ENCODE results near the gene DLG4. TPM values are rescaled to one million over a fixed set of nuclear protein-coding genes. Genes with fewer than 3 reads are reported as not detected.

Gene DLG4
- total RNA-seq, 2 experiments from 2014 or later = 5.2 to 5.3 TPM

GRCh38 chr17:7243453-7243729 lies 23.8 kb upstream of the DLG4 start:
- Mint-ChIP-seq H3K36me3 (ENCODE audit: low read depth) (peaks cover 65% of the 10 kb centered on the region), H3K9me3 (no peaks in the 10 kb centered on the region), H3K4me3 (peak overlapping the region; percentile 73), H3K4me1 (peaks cover 52% of the 10 kb centered on the region), H3K27ac (peak overlapping the region; percentile 72), H3K27me3 (no peaks in the 10 kb centered on the region)
- DNase-seq = no peak
- ChIA-PET POLR2A (interaction anchor here (2.4 to 9.1 kb wide), 4 partner anchors 7 to 443 kb away, joined by 12 to 100 read pairs (median 43); partner anchors contain the start of genes ACADVL, CTDNEP1, DLG4 and ELP5), CTCF (no interaction called here)

DNA sequence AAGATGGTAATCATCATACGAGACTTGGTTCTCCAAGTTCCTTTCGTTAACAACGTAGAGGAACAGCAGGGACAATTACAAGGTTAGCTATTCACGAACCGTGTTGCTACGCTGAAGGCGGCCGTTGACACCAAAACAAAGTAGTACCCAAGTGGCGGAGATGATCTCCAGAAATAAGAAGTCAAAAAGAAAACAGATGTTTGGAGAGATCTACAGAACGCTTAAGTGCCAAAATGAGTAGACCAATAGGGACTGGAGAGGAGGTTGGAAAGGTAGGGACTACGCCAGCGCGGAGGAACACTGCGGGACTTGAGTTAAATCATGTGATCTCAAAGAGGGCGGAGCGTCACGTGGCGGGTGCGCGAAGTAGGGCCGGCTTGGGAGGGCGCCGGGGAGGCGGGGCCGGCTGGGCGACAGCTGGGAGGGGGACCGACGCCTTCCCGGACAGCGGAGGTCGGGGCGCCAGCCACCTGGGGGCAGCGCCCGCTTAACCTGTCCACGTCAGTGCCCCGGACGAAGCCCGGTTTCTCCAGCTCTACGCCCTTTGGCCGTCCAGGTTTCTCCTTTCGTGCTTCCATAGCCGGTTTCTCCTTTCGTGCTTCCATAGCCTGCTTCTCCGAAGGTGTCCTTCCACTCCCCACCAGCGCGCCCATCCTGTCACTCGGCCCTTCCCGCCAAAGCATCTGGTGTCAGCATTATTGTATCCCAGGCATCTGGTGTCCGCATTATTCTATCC lies 23.2 kb upstream of the DLG4 start:
- DNase-seq = peak; percentile 93
- H3K4me1 Mint-ChIP-seq = peaks cover 52% of the 10 kb centered on the region
- CTCF ChIA-PET = interaction anchor here (0.6 to 2.6 kb wide), 4 partner anchors 8 to 800 kb away, joined by 3 to 19 read pairs (median 7); partner anchors contain the start of genes ACADVL, CTDNEP1 and DLG4
- H3K36me3 Mint-ChIP-seq (ENCODE audit: low read depth) = peaks cover 65% of the 10 kb centered on the region
- H3K4me3 Mint-ChIP-seq = peak overlapping the region; percentile 87
- H3K9me3 Mint-ChIP-seq = no peaks in the 10 kb centered on the region
- H3K27ac Mint-ChIP-seq = peak overlapping the region; percentile 92
- H3K27me3 Mint-ChIP-seq = no peaks in the 10 kb centered on the region
- POLR2A ChIA-PET = interaction anchor here (1.0 to 9.1 kb wide), 8 partner anchors 8 to 444 kb away, joined by 3 to 100 read pairs (median 12); partner anchors contain the start of genes ACADVL, CTDNEP1, DLG4 and DVL2

DNA sequence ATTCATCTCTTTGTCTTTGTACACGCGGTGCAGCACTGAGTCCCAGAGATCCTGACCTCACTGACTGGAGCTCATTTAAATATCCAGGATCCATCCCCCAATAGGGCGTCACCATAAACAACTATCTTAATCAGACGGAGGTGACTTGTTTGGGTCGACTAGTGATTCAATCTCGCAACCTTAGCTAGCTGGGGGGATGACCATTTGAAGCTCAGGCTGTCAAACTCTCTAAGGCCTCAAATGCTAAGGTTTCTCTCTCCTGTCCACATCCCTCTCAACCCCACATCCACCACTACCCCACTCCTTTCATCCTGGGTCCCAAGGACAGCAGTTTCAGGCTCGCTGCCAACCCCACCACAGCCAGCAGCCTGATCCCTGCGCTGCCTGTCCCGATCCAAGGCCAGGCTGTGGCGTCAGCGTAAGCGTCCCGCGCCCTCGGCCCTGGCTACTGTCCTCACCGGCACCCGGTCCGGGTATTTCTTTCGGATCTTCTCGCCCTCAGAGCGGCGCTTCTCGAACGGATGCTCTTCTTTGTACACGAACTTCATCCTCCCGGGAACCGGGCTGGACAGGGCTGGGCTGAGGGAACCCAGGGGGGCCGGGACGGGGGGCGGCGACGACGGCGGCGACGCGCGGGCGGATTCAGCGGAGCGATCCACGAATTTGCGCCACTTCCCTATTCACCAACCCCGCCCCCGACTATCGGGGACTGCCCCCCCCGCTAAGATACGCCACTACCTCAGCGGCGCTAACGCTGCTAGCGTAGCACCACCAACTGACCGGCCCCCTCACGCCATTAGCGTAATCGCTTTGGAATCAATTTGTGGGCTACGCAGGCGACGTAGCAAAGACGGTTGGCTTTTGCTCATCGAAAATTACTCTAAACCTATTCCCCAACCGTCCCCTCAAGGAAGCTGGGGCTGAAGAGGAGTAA lies 22.4 kb upstream of the DLG4 start, which contains the start of gene GABARAP:
Gene GABARAP (minus strand): TSS at position 667 of the 934 bp plus-strand sequence. CDS start 119 bp downstream, at position 548.
- ChIA-PET POLR2A (interaction anchor here (0.6 to 9.1 kb wide), 11 partner anchors 8 to 445 kb away, joined by 3 to 100 read pairs (median 8); partner anchors contain the start of genes ACADVL, CTDNEP1, DLG4 and DVL2), CTCF (interaction anchor here (0.6 to 2.7 kb wide), 7 partner anchors 9 to 799 kb away, joined by 3 to 19 read pairs (median 4); partner anchors contain the start of genes ACADVL, CTDNEP1, DLG4 and FXR2)
- Mint-ChIP-seq H3K4me1 (peaks cover 54% of the 10 kb centered on the region), H3K27ac (peak within 1 kb of the TSS; percentile 92), H3K27me3 (no peaks in the 10 kb centered on the region), H3K9me3 (no peaks in the 10 kb centered on the region), H3K4me3 (peak within 1 kb of the TSS; percentile 87), H3K36me3 (ENCODE audit: low read depth) (peaks cover 66% of the 10 kb centered on the region)
- DNase-seq = peak; percentile 95

DNA sequence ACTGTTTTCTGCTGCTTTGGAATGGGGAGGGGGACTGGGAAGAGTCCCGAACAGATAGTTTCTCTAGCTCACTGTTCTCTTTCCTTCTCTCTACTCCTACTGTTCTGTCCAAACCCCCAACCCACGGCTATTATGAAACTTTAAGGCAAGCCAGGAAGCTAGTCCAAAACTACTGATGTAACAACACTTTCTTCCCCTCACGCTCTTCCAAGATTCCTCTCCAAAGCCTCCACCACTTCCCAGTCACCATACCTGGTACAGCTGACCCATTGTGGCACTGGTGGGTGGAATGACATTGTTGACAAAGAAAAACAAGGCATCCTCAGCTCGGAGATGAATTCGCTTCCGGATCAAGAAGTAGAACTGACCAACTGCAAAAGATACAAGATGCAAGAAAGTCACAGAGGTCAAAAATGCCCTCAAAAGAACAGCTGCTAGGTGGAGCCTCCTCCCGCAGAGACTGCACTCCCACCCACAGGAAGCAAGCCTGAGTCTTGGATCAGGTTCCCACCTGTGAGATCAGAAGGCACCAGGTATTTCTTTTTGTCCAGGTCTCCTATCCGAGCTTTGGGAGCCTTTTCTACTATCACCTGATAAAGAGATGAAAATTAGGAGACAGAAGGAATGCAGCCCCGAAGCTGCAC lies 21.6 kb upstream of the DLG4 start:
- Mint-ChIP-seq H3K27me3 (no peaks in the 10 kb centered on the region), H3K27ac (peak overlapping the region; percentile 92), H3K4me1 (peaks cover 55% of the 10 kb centered on the region), H3K9me3 (no peaks in the 10 kb centered on the region), H3K4me3 (peak overlapping the region; percentile 87), H3K36me3 (ENCODE audit: low read depth) (peaks cover 66% of the 10 kb centered on the region)
- CTCF ChIA-PET = interaction anchor here (0.9 to 2.7 kb wide), 5 partner anchors 8 to 374 kb away, joined by 3 to 19 read pairs (median 6); partner anchors contain the start of genes ACADVL, DLG4 and FXR2
- POLR2A ChIA-PET = interaction anchor here (0.6 to 9.1 kb wide), 8 partner anchors 9 to 446 kb away, joined by 3 to 100 read pairs (median 12); partner anchors contain the start of genes ACADVL, CTDNEP1, DLG4 and ELP5
- DNase-seq = no peak

DNA sequence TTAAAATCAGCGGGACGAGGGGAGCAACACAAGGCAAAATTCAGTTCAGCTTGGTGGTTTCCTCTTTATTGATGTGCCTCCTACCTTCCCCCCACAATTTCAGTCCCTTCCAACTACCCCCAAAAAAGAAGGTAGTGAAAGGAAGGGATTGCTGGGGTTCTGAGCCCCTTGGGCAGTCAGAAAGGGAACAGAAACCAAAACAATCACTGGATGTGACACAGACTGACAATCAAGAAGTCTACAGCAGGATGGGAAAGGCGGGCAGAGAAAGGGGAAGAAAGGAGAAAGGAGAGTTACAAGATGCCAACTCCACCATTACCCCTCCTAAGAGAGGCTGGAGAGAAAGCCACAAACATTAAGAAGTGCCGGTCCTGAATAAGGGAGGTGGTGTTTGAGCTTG lies 20.7 kb upstream of the DLG4 start:
- Mint-ChIP-seq H3K27me3 (no peaks in the 10 kb centered on the region), H3K27ac (peak overlapping the region; percentile 92), H3K9me3 (no peaks in the 10 kb centered on the region), H3K4me1 (peaks cover 62% of the 10 kb centered on the region), H3K36me3 (ENCODE audit: low read depth) (peaks cover 69% of the 10 kb centered on the region), H3K4me3 (peak overlapping the region; percentile 87)
- POLR2A ChIA-PET = interaction anchor here (1.0 to 9.1 kb wide), 4 partner anchors 10 to 334 kb away, joined by 3 to 100 read pairs (median 38); partner anchors contain the start of genes ACADVL, CTDNEP1, DLG4 and ELP5
- DNase-seq = no peak
- CTCF ChIA-PET = interaction anchor here (1.6 to 6.6 kb wide), 4 partner anchors 19 to 320 kb away, joined by 4 to 44 read pairs (median 12); partner anchors contain the start of genes ACADVL and DLG4

GRCh38 chr17:7239091-7240027 lies 19.7 kb upstream of the DLG4 start, which contains the start of gene PHF23:
TSS of gene PHF23 (minus strand) at chr17:7239457. CDS start at chr17:7239279, 178 bp downstream.
- DNase-seq = peak; percentile 98
- ChIA-PET POLR2A (interaction anchor here (0.6 to 9.1 kb wide), 11 partner anchors 11 to 447 kb away, joined by 3 to 100 read pairs (median 6); partner anchors contain the start of genes ACADVL, ACAP1, CTDNEP1 and DLG4), CTCF (interaction anchor here (0.6 to 6.6 kb wide), 4 partner anchors 18 to 321 kb away, joined by 4 to 44 read pairs (median 5); partner anchors contain the start of genes ACADVL and DLG4)
- Mint-ChIP-seq H3K36me3 (ENCODE audit: low read depth) (peaks cover 74% of the 10 kb centered on the region), H3K4me3 (peak within 1 kb of the TSS; percentile 87), H3K27me3 (no peaks in the 10 kb centered on the region), H3K27ac (peak within 1 kb of the TSS; percentile 92), H3K4me1 (peaks cover 71% of the 10 kb centered on the region), H3K9me3 (no peaks in the 10 kb centered on the region)

GRCh38 chr17:7238420-7239090 lies 18.9 kb upstream of the DLG4 start:
- Mint-ChIP-seq H3K27me3 (no peaks in the 10 kb centered on the region), H3K36me3 (ENCODE audit: low read depth) (peaks cover 68% of the 10 kb centered on the region), H3K4me3 (peak overlapping the region; percentile 87), H3K4me1 (peaks cover 71% of the 10 kb centered on the region), H3K27ac (peak overlapping the region; percentile 92), H3K9me3 (no peaks in the 10 kb centered on the region)
- no peak for DNase-seq
- ChIA-PET POLR2A (interaction anchor here (1.0 to 9.1 kb wide), 8 partner anchors 12 to 448 kb away, joined by 4 to 100 read pairs (median 7); partner anchors contain the start of genes ACADVL, ACAP1, CTDNEP1 and DLG4), CTCF (interaction anchor here (0.6 to 6.6 kb wide), 3 partner anchors 18 to 482 kb away, joined by 3 to 44 read pairs (median 3); partner anchors contain the start of genes ACADVL and DLG4)

- Mint-ChIP-seq H3K4me1 (peaks cover 71% of the 10 kb centered on the region), H3K27ac (peak overlapping the region; percentile 92), H3K27me3 (no peaks in the 10 kb centered on the region), H3K4me3 (peak overlapping the region; percentile 87), H3K36me3 (ENCODE audit: low read depth) (peaks cover 64% of the 10 kb centered on the region), H3K9me3 (no peaks in the 10 kb centered on the region)
- ChIA-PET CTCF (interaction anchor here (0.6 to 6.6 kb wide), 3 partner anchors 17 to 483 kb away, joined by 3 to 44 read pairs (median 3); partner anchors contain the start of genes ACADVL and DLG4), POLR2A (interaction anchor here (0.5 to 9.1 kb wide), 8 partner anchors 13 to 457 kb away, joined by 3 to 100 read pairs (median 6); partner anchors contain the start of genes ACADVL, ACAP1, CTDNEP1 and DLG4)
- peak; percentile 81 for DNase-seq
Measured at GRCh38 chr17:7237761-7238419, 18.3 kb upstream of the DLG4 start.

GRCh38 chr17:7237266-7237760 lies 17.7 kb upstream of the DLG4 start:
- no peaks in the 10 kb centered on the region for H3K9me3 Mint-ChIP-seq
- peaks cover 62% of the 10 kb centered on the region for H3K36me3 Mint-ChIP-seq (ENCODE audit: low read depth)
- CTCF ChIA-PET = interaction anchor here (1.3 to 6.6 kb wide), 2 partner anchors 16 to 23 kb away, joined by 3 to 44 read pairs; partner anchors contain the start of genes ACADVL and DLG4

More at GRCh38 chr17:7237266-7237760, 17.7 kb upstream of the DLG4 start:
- DNase-seq = no peak
- Mint-ChIP-seq H3K4me1 (peaks cover 71% of the 10 kb centered on the region), H3K27ac (peak overlapping the region; percentile 92), H3K27me3 (no peaks in the 10 kb centered on the region), H3K4me3 (peak overlapping the region; percentile 87)
- POLR2A ChIA-PET = interaction anchor here (0.9 to 9.1 kb wide), 7 partner anchors 13 to 99 kb away, joined by 3 to 100 read pairs (median 6); partner anchors contain the start of genes ACADVL, ACAP1, CTDNEP1 and DLG4

Data from activated CD4-positive, alpha-beta memory T cell treated with anti-CD3 and anti-CD28 coated beads, Interleukin-2, amount 10 ng/mL, durations not matched to agents 7 days and 5 days (primary cell).